ENCODE results near the gene BTBD3.

The BTBD3 gene

GRCh38 chr20:11921321-11921720 lies 3.6 kb downstream of the BTBD3 start:
- no peak for DNase-seq (ENCODE audit: low read depth, low spot score)
- TF ChIP-seq CTCF (IDR thresholded peaks at IDR 0.05; ENCODE audit: insufficient read depth, low read length, missing control alignments), result no peak
- no peak overlapping the region for H3K4me3 ChIP-seq (ENCODE audit: low read depth, low read length)
- ChIA-PET POLR2A (no interaction called here), CTCF (interaction anchor here (1.0 kb wide), 1 partner anchor 9 kb away, joined by 3 read pairs; no protein-coding TSS in a partner anchor)

GRCh38 chr20:11922561-11922960 lies 4.9 kb downstream of the BTBD3 start:
- no peak for TF ChIP-seq CTCF (IDR thresholded peaks at IDR 0.05; ENCODE audit: insufficient read depth, low read length, missing control alignments)
- CTCF ChIA-PET, result no interaction called here
- no peak for DNase-seq (ENCODE audit: low read depth, low spot score)
- no peak overlapping the region for H3K4me3 ChIP-seq (ENCODE audit: low read depth, low read length)
- POLR2A ChIA-PET, result no interaction called here

- ChIA-PET CTCF (no interaction called here), POLR2A (no interaction called here)
- no peak for DNase-seq (ENCODE audit: low read depth, low spot score)
- TF ChIP-seq CTCF (IDR thresholded peaks at IDR 0.05; ENCODE audit: insufficient read depth, low read length, missing control alignments), result no peak
- H3K4me3 ChIP-seq (ENCODE audit: low read depth, low read length), result no peak overlapping the region
Measured at GRCh38 chr20:11924923-11925322, 7.2 kb downstream of the BTBD3 start.

GRCh38 chr20:11926292-11926998 lies 8.8 kb downstream of the BTBD3 start:
- TF ChIP-seq CTCF (IDR thresholded peaks at IDR 0.05; ENCODE audit: insufficient read depth, low read length, missing control alignments), result no peak
- DNase-seq (ENCODE audit: low read depth, low spot score), result no peak
- H3K4me3 ChIP-seq (ENCODE audit: low read depth, low read length), result no peak overlapping the region
- CTCF ChIA-PET, result interaction anchor here (1.1 to 1.9 kb wide), 4 partner anchors 10 to 25 kb away, joined by 3 to 8 read pairs (median 4); partner anchors contain the start of gene BTBD3
- POLR2A ChIA-PET, result no interaction called here

- DNase-seq (ENCODE audit: low read depth, low spot score), result no peak
- no peak for TF ChIP-seq CTCF (IDR thresholded peaks at IDR 0.05; ENCODE audit: insufficient read depth, low read length, missing control alignments)
- CTCF ChIA-PET, result interaction anchor here (1.1 kb wide), 1 partner anchor 9 kb away, joined by 3 read pairs; no protein-coding TSS in a partner anchor
- no peak overlapping the region for H3K4me3 ChIP-seq (ENCODE audit: low read depth, low read length)
- POLR2A ChIA-PET, result no interaction called here
Measured at GRCh38 chr20:11929947-11930346, 12.3 kb downstream of the BTBD3 start.

GRCh38 chr20:11935212-11936154 lies 17.8 kb downstream of the BTBD3 start:
- no peak for TF ChIP-seq CTCF (IDR thresholded peaks at IDR 0.05; ENCODE audit: insufficient read depth, low read length, missing control alignments)
- CTCF ChIA-PET, result no interaction called here
- no peak for DNase-seq (ENCODE audit: low read depth, low spot score)
- POLR2A ChIA-PET, result interaction anchor here (0.7 kb wide), 1 partner anchor 476 kb away, joined by 3 read pairs; no protein-coding TSS in a partner anchor
- H3K4me3 ChIP-seq (ENCODE audit: low read depth, low read length), result no peak overlapping the region

Data from AG04449 (cell line).